Gastroesophageal sphincter (tissue), 3 donors: Measurements from ENCODE around the gene FRMPD2.

Experiments used
- CTCF ChIP-seq, 4 experiments: fragments of 200-600 bp in 2 of 4; fragments of 450-650 bp in 2 of 4; sonication (generic) in 1 of 4; IDR thresholded peaks; one replicate each; pipeline ENCODE4 v1.5.1; 2017 to 2019; ENCODE audit warnings: antibody characterized with exemption in 4 of 4, mild to moderate bottlenecking in 2 of 4, moderate library complexity in 2 of 4
- EP300 ChIP-seq: sonication (generic); formaldehyde crosslinking; IDR thresholded peaks from one replicate; pipeline ENCODE4 v1.6.1; 2017; ENCODE audit warnings: antibody characterized with exemption, mild to moderate bottlenecking
- POLR2A ChIP-seq, 2 donors: fragments of 450-650 bp; IDR thresholded peaks; one replicate each; pipeline ENCODE4 v1.6.1; 2017; ENCODE audit warnings: antibody characterized with exemption in 2 of 2, mild to moderate bottlenecking in 2 of 2, moderate library complexity in 1 of 2
- POLR2AphosphoS5 ChIP-seq: sonication (generic); formaldehyde crosslinking; IDR thresholded peaks from one replicate; pipeline ENCODE4 v1.6.1; 2017; ENCODE audit warnings: antibody characterized with exemption

DNA sequence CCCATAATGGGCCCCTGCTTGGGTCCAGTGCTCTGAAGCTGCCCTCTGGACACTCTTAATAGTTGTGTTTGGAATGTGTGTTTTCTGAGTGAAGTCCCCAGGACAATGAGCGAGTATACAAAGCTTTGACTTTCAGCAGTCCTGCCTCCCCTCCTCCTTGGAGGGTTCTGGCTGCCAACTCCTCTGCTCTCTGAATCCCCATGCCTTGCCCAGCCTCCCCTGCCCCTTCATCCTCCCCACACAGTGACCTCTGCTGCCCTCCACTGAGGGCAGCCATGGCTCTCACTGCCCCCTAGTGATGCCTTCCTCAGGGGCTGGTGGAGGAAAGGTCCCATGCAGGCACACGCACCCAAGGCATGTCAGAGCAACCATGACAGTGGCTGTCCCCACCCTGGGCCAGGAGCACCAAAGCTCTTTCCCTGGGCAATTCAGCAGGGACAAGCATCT lies 40.9 kb downstream of the FRMPD2 start:
- no peak for TF ChIP-seq CTCF (IDR thresholded peaks at IDR 0.05)
- no peak for TF ChIP-seq EP300
- no peak for TF ChIP-seq POLR2AphosphoS5
- TF ChIP-seq POLR2A (IDR thresholded peaks at IDR 0.05): no peak
